Measurements from ENCODE around the gene HMGXB4. TPM values are rescaled to one million over a fixed set of nuclear protein-coding genes. Genes with fewer than 3 reads are reported as not detected.

The HMGXB4 gene
- total RNA-seq, 4 donors from 2014 or later: 14.0 to 43.4 (median 26.2) TPM

GRCh38 chr22:35218079-35218478, 39.2 kb upstream of the HMGXB4 start:
- no peak overlapping the region for H3K4me3 ChIP-seq
- in situ Hi-C loops (cut with MboI; ENCODE audit: low pct_ligation_motif_present in 1 of 4, low pct_unique_long_range_greater_than_20kb in 1 of 4, low sequenced_read_pairs in 3 of 4): no loop called here
- H3K27me3 ChIP-seq: no peaks in the 10 kb centered on the region
- H3K27ac ChIP-seq: no peak overlapping the region
- TF ChIP-seq POLR2AphosphoS5 (IDR thresholded peaks at IDR 0.05) (no peak), EP300 (IDR thresholded peaks at IDR 0.05; ENCODE audit: low read depth) (no peak), POLR2A (IDR thresholded peaks at IDR 0.05) (no peak)
- TF ChIP-seq, protein P1, sequence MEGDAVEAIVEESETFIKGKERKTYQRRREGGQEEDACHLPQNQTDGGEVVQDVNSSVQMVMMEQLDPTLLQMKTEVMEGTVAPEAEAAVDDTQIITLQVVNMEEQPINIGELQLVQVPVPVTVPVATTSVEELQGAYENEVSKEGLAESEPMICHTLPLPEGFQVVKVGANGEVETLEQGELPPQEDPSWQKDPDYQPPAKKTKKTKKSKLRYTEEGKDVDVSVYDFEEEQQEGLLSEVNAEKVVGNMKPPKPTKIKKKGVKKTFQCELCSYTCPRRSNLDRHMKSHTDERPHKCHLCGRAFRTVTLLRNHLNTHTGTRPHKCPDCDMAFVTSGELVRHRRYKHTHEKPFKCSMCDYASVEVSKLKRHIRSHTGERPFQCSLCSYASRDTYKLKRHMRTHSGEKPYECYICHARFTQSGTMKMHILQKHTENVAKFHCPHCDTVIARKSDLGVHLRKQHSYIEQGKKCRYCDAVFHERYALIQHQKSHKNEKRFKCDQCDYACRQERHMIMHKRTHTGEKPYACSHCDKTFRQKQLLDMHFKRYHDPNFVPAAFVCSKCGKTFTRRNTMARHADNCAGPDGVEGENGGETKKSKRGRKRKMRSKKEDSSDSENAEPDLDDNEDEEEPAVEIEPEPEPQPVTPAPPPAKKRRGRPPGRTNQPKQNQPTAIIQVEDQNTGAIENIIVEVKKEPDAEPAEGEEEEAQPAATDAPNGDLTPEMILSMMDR (IDR thresholded peaks at IDR 0.05): no peak
- no peaks in the 10 kb centered on the region for H3K9me3 ChIP-seq
- no peak for DNase-seq
- no peaks in the 10 kb centered on the region for H3K36me3 ChIP-seq
- intact Hi-C loops (cut with DNase I; ENCODE audit: low total_unique reads): no loop called here
- H3K4me1 ChIP-seq: no peaks in the 10 kb centered on the region

GRCh38 chr22:35219012-35219411, 38.3 kb upstream of the HMGXB4 start:
- Histone ChIP-seq H3K9me3 (no peaks in the 10 kb centered on the region), H3K4me3 (no peak overlapping the region), H3K27ac (no peak overlapping the region), H3K27me3 (no peaks in the 10 kb centered on the region), H3K36me3 (no peaks in the 10 kb centered on the region), H3K4me1 (no peaks in the 10 kb centered on the region)
- 77% methylated on average over 3 of the region's 3 CpGs; no CpG with 5 or more reads in 1 of the 2 donors for WGBS, 2 donors (ENCODE audit: low coverage in 1 of 2)
- in situ Hi-C loops (cut with MboI; ENCODE audit: low pct_ligation_motif_present in 1 of 4, low pct_unique_long_range_greater_than_20kb in 1 of 4, low sequenced_read_pairs in 3 of 4) (no loop called here), intact Hi-C loops (cut with DNase I; ENCODE audit: low total_unique reads) (no loop called here)
- DNase-seq: no peak
- TF ChIP-seq, protein P1 (IDR thresholded peaks at IDR 0.05): no peak
- TF ChIP-seq EP300 (IDR thresholded peaks at IDR 0.05; ENCODE audit: low read depth): no peak
- no peak for TF ChIP-seq POLR2A (IDR thresholded peaks at IDR 0.05)
- TF ChIP-seq POLR2AphosphoS5 (IDR thresholded peaks at IDR 0.05): no peak

DNA sequence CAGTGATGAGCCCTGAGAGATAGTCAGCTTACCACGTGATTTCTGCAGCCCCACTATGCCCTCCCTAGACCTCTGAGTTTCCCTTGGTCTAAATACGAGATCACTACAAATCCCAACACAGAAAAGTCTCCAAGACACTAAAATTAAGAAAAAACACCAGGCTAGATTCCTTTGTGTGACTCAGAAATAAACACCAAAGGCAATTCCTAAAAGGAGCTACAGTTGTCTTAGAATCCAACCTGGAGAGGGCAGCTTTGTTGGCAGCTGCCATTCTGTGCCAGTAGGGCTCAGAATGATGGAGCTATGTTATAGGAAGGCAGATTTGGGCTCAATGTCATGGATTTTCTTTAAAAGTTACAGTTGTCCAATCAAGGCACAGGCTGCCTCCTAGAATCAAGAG, 37.1 kb upstream of the HMGXB4 start:
- in situ Hi-C loops (cut with MboI; ENCODE audit: low pct_ligation_motif_present in 1 of 4, low pct_unique_long_range_greater_than_20kb in 1 of 4, low sequenced_read_pairs in 3 of 4): no loop called here
- WGBS, 2 donors (ENCODE audit: low coverage in 1 of 2): 69 to 77% methylated on average over 2 of the region's 2 CpGs

GRCh38 chr22:35225010-35225409, 32.3 kb upstream of the HMGXB4 start:
- in situ Hi-C loops (cut with MboI; ENCODE audit: low pct_ligation_motif_present in 1 of 4, low pct_unique_long_range_greater_than_20kb in 1 of 4, low sequenced_read_pairs in 3 of 4): no loop called here
- Histone ChIP-seq H3K27ac (no peak overlapping the region), H3K4me1 (no peaks in the 10 kb centered on the region), H3K4me3 (no peak overlapping the region), H3K9me3 (no peaks in the 10 kb centered on the region), H3K36me3 (no peaks in the 10 kb centered on the region), H3K27me3 (peaks cover 11% of the 10 kb centered on the region)
- TF ChIP-seq, protein P1 (IDR thresholded peaks at IDR 0.05): no peak
- no peak for TF ChIP-seq EP300 (IDR thresholded peaks at IDR 0.05; ENCODE audit: low read depth)
- no peak for TF ChIP-seq POLR2A (IDR thresholded peaks at IDR 0.05)
- no peak for TF ChIP-seq POLR2AphosphoS5 (IDR thresholded peaks at IDR 0.05)
- WGBS, 2 donors (ENCODE audit: low coverage in 1 of 2): 75 to 96% methylated on average over 4 of the region's 4 CpGs
- intact Hi-C loops (cut with DNase I; ENCODE audit: low total_unique reads): no loop called here
- no peak for DNase-seq

More for the DNA sequence above, 37.1 kb upstream of the HMGXB4 start:
- no peak overlapping the region for H3K4me3 ChIP-seq
- H3K9me3 ChIP-seq: no peaks in the 10 kb centered on the region
- TF ChIP-seq EP300 (IDR thresholded peaks at IDR 0.05; ENCODE audit: low read depth) (no peak), POLR2A (IDR thresholded peaks at IDR 0.05) (no peak), POLR2AphosphoS5 (IDR thresholded peaks at IDR 0.05) (no peak)
- TF ChIP-seq, protein P1 (IDR thresholded peaks at IDR 0.05): no peak
- H3K4me1 ChIP-seq: no peaks in the 10 kb centered on the region
- H3K36me3 ChIP-seq: no peaks in the 10 kb centered on the region
- intact Hi-C loops (cut with DNase I; ENCODE audit: low total_unique reads): no loop called here
- H3K27me3 ChIP-seq: no peaks in the 10 kb centered on the region
- H3K27ac ChIP-seq: no peak overlapping the region
- DNase-seq: no peak
